ENCODE measurements around the gene SLC8A1. TPM values are rescaled to one million over a fixed set of nuclear protein-coding genes. Genes with fewer than 3 reads are reported as not detected.

Gene SLC8A1
- total and polyA plus RNA-seq, 9 donors, result 1.3 to 19.7 (median 7.7) TPM

DNA sequence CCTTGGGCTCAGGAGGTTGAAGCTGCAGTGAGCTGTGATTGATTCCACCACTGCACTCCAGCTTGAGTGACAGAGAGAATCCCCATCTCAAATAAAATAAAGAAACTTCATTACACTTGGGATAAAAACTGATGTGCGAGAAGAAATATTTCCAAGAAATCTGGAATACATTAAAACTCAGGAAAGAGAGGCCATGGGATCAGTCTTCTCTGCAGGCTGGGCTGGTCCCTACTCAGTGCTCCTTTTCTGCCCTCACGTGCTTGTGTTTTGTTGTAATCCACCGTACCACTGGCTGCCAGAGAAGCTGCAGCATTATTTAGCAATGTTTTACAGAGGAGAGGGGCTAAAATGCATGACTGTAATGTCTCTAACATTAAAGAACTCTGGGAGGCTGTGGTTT lies 282.0 kb downstream of the SLC8A1 start:
- Histone ChIP-seq H3K27me3 (no peaks in the 10 kb centered on the region), H3K4me3 (no peak overlapping the region), H3K27ac (no peak overlapping the region), H3K36me3 (no peaks in the 10 kb centered on the region), H3K9me3 (no peaks in the 10 kb centered on the region), H3K4me1 (ENCODE audit: insufficient read depth) (peaks cover 5% of the 10 kb centered on the region)
- DNase-seq, result no peak
- 95 to 98% (median 98%) methylated on average over 3 of the region's 3 CpGs for WGBS, 3 donors
- intact Hi-C loops (cut with DNase I), result no loop called here
- TF ChIP-seq, protein P1, sequence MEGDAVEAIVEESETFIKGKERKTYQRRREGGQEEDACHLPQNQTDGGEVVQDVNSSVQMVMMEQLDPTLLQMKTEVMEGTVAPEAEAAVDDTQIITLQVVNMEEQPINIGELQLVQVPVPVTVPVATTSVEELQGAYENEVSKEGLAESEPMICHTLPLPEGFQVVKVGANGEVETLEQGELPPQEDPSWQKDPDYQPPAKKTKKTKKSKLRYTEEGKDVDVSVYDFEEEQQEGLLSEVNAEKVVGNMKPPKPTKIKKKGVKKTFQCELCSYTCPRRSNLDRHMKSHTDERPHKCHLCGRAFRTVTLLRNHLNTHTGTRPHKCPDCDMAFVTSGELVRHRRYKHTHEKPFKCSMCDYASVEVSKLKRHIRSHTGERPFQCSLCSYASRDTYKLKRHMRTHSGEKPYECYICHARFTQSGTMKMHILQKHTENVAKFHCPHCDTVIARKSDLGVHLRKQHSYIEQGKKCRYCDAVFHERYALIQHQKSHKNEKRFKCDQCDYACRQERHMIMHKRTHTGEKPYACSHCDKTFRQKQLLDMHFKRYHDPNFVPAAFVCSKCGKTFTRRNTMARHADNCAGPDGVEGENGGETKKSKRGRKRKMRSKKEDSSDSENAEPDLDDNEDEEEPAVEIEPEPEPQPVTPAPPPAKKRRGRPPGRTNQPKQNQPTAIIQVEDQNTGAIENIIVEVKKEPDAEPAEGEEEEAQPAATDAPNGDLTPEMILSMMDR (IDR thresholded peaks at IDR 0.05), result no peak
- TF ChIP-seq POLR2A (IDR thresholded peaks at IDR 0.05) (no peak), EP300 (IDR thresholded peaks at IDR 0.05) (no peak)

DNA sequence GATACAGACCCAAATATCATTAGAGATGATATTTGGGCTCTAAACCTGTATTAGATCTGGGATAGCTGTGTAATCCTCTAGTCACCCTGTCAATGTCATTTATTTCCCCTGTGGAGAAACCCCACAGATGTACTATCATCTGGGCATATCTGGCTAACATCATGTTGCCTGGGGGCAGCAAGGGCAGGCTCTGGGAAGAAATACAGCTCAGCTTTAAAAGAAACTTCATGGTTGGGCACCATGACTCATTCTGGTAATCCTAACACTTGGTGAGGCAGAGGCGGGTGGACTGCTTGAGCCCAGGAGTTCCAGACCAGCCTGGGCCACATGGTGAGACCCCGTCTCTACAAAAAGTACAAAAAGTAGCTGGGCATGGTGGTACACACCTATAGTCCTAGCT lies 282.5 kb downstream of the SLC8A1 start:
- TF ChIP-seq EP300 (IDR thresholded peaks at IDR 0.05) (no peak), POLR2A (IDR thresholded peaks at IDR 0.05) (no peak)
- TF ChIP-seq, protein P1 (IDR thresholded peaks at IDR 0.05), result no peak
- no peaks in the 10 kb centered on the region for H3K27me3 ChIP-seq
- no peak for DNase-seq
- intact Hi-C loops (cut with DNase I), result no loop called here
- H3K9me3 ChIP-seq, result no peaks in the 10 kb centered on the region
- H3K4me1 ChIP-seq (ENCODE audit: insufficient read depth), result peaks cover 6% of the 10 kb centered on the region
- no peaks in the 10 kb centered on the region for H3K36me3 ChIP-seq
- 96 to 100% (median 100%) methylated on average over 2 of the region's 2 CpGs for WGBS, 3 donors
- H3K4me3 ChIP-seq, result no peak overlapping the region
- no peak overlapping the region for H3K27ac ChIP-seq

DNA sequence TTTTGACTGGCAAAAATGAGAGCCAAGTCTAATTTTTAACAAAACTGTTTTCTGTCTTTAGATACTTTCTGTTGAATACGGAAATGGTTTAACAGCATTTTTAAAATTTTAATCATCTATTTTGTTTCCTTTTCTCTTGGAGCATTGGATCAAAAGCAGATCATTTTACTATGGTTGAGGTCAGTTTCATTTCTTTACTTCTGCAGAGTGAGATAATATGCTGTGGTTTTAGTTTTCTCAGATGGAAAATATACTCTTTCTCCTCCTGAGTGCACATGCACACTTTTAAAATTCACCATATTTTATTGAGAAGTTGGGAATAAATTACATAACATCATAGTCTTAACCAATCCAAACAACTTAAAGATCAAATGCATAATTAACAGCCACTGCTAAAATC lies 283.3 kb downstream of the SLC8A1 start:
- no peak overlapping the region for H3K27ac ChIP-seq
- peaks cover 6% of the 10 kb centered on the region for H3K4me1 ChIP-seq (ENCODE audit: insufficient read depth)
- WGBS, 3 donors, result 14 to 57% (median 22%) methylated on average over 1 of the region's 1 CpG
- no peak overlapping the region for H3K4me3 ChIP-seq
- intact Hi-C loops (cut with DNase I), result no loop called here
- H3K36me3 ChIP-seq, result no peaks in the 10 kb centered on the region
- no peaks in the 10 kb centered on the region for H3K9me3 ChIP-seq
- TF ChIP-seq, protein P1 (IDR thresholded peaks at IDR 0.05), result no peak
- TF ChIP-seq EP300 (IDR thresholded peaks at IDR 0.05), result no peak
- TF ChIP-seq POLR2A (IDR thresholded peaks at IDR 0.05), result no peak
- DNase-seq, result no peak
- no peaks in the 10 kb centered on the region for H3K27me3 ChIP-seq

DNA sequence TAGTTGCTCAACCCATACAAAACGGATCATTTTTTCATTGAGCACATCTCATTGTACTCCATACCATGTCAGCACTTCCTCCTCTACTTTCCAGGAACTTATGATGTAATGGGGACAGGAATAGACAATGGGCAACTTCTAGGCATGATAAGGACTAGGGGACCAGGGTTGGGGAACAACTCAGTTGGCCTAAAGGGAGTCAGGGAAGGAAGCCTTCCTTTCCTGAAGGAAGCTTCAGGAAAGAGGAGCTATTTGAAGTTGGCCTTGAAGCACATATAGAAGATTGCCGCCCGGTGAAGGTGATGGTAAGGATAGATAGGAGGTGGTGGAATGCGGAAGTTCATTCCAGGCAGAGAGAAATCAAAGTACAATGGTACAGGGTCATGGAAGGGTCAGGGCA lies 283.9 kb downstream of the SLC8A1 start:
- no peaks in the 10 kb centered on the region for H3K36me3 ChIP-seq
- H3K4me3 ChIP-seq, result no peak overlapping the region
- TF ChIP-seq POLR2A (IDR thresholded peaks at IDR 0.05) (no peak), EP300 (IDR thresholded peaks at IDR 0.05) (no peak)
- TF ChIP-seq, protein P1 (IDR thresholded peaks at IDR 0.05), result no peak
- no peak for DNase-seq
- H3K4me1 ChIP-seq (ENCODE audit: insufficient read depth), result peaks cover 6% of the 10 kb centered on the region
- intact Hi-C loops (cut with DNase I), result no loop called here
- 73 to 78% (median 76%) methylated on average over 4 of the region's 4 CpGs for WGBS, 3 donors
- H3K27me3 ChIP-seq, result no peaks in the 10 kb centered on the region
- no peaks in the 10 kb centered on the region for H3K9me3 ChIP-seq
- no peak overlapping the region for H3K27ac ChIP-seq

DNA sequence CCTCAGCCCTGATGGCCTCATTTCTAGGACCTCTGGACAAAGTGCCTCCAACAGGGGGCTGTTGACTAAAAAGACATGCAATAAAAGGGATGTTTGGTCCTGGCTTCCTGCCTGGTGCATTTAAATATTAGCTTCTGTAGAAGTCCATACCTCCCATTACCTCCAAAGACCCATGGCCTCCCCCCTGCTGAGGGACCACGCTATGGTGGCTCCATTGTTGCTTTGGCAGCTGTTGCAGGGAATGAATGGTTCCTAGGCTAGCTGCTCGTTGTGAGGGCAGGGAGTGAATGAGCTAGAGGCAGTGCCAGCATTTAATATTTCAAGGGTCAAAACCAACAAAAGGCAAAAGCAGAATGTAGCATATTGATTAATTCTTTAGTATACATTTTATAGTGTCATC lies 285.9 kb downstream of the SLC8A1 start:
- Histone ChIP-seq H3K27me3 (no peaks in the 10 kb centered on the region), H3K9me3 (no peaks in the 10 kb centered on the region), H3K4me3 (no peak overlapping the region), H3K27ac (no peak overlapping the region), H3K4me1 (ENCODE audit: insufficient read depth) (peaks cover 8% of the 10 kb centered on the region), H3K36me3 (no peaks in the 10 kb centered on the region)
- intact Hi-C loops (cut with DNase I), result no loop called here
- WGBS, 3 donors, result 60 to 67% (median 63%) methylated on average over 2 of the region's 2 CpGs
- TF ChIP-seq POLR2A (IDR thresholded peaks at IDR 0.05) (no peak), EP300 (IDR thresholded peaks at IDR 0.05) (no peak)
- DNase-seq, result no peak
